Colonic mucosa (tissue), 4 donors: ENCODE measurements around the gene BIRC2. TPM values are rescaled to one million over a fixed set of nuclear protein-coding genes. Genes with fewer than 3 reads are reported as not detected.

ENCODE experiments used
- DNase-seq: peaks from one replicate; pipeline ENCODE4 v3.0.0-alpha.2; 2020
- H3K27ac ChIP-seq: fragments of 200-600 bp; one replicate; pipeline ENCODE4 v1.8.0; 2021
- H3K27me3 ChIP-seq: fragments of 200-600 bp; one replicate; pipeline ENCODE4 v1.8.0; 2021
- H3K36me3 ChIP-seq: fragments of 200-600 bp; one replicate; pipeline ENCODE4 v1.8.0; 2021
- H3K4me1 ChIP-seq: fragments of 200-600 bp; one replicate; pipeline ENCODE4 v1.8.0; 2021; ENCODE audit warnings: mild to moderate bottlenecking
- H3K4me3 ChIP-seq: fragments of 200-600 bp; one replicate; pipeline ENCODE4 v1.8.0; 2021
- H3K9ac ChIP-seq, 2 donors: one replicate each; pipeline ENCODE4 v1.7.0; 2013; ENCODE audit warnings: control low read depth in 2 of 2, low read depth in 2 of 2, low read length in 2 of 2
- H3K9me3 ChIP-seq: fragments of 200-600 bp; one replicate; pipeline ENCODE4 v1.8.0; 2021
- CTCF ChIP-seq: fragments of 200-600 bp; IDR thresholded peaks from one replicate; pipeline ENCODE4 v1.8.0; 2022; ENCODE audit warnings: antibody characterized with exemption, mild to moderate bottlenecking
- intact Hi-C: fragments of 100-400 bp; cut with DNase I; formaldehyde crosslinking; loops from one replicate; pipeline ENCODE4 v1.14.1; 2022
- total RNA-seq, 2 donors: library from RNA; stranded (reverse); fragmentation: NEBNext Ultra II Directional in 1 of 2; extraction: Animal tissue kit (Norgen Biotek cat#: 25700) in 1 of 2; gene quantifications; one replicate each; pipeline ENCODE4 v1.2.1, GENCODE V29; 2021
- donor health status: healthy.
- donor health status: DM: no; HTN: no; CAD: no.
- donor health status: DM: no; HTN: no; CAD: no.

The BIRC2 gene
- total RNA-seq, 2 donors from 2014 or later: 34.1 to 59.5 TPM

DNA sequence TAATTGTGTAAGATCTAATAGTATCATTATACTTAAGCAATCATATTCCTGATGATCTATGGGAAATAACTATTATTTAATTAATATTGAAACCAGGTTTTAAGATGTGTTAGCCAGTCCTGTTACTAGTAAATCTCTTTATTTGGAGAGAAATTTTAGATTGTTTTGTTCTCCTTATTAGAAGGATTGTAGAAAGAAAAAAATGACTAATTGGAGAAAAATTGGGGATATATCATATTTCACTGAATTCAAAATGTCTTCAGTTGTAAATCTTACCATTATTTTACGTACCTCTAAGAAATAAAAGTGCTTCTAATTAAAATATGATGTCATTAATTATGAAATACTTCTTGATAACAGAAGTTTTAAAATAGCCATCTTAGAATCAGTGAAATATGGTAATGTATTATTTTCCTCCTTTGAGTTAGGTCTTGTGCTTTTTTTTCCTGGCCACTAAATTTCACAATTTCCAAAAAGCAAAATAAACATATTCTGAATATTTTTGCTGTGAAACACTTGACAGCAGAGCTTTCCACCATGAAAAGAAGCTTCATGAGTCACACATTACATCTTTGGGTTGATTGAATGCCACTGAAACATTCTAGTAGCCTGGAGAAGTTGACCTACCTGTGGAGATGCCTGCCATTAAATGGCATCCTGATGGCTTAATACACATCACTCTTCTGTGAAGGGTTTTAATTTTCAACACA is 23.3 kb upstream of the BIRC2 start:
- no peaks in the 10 kb centered on the region for H3K27me3 ChIP-seq
- no peak overlapping the region for H3K4me3 ChIP-seq
- intact Hi-C loops: no loop called here
- H3K9ac ChIP-seq: no peak overlapping the region
- H3K36me3 ChIP-seq: no peaks in the 10 kb centered on the region
- no peak for TF ChIP-seq CTCF
- H3K9me3 ChIP-seq: no peaks in the 10 kb centered on the region
- H3K27ac ChIP-seq: no peak overlapping the region
- DNase-seq: no peak
- H3K4me1 ChIP-seq: no peaks in the 10 kb centered on the region

- intact Hi-C loops: no loop called here
- TF ChIP-seq CTCF: no peak
- DNase-seq: no peak
- Histone ChIP-seq H3K9me3 (no peaks in the 10 kb centered on the region), H3K27ac (no peak overlapping the region), H3K36me3 (no peaks in the 10 kb centered on the region), H3K4me3 (no peak overlapping the region), H3K9ac (no peak overlapping the region), H3K4me1 (no peaks in the 10 kb centered on the region), H3K27me3 (no peaks in the 10 kb centered on the region)
Measured at GRCh38 chr11:102325088-102325487, 21.9 kb upstream of the BIRC2 start.

GRCh38 chr11:102328748-102329147 is 18.3 kb upstream of the BIRC2 start:
- Histone ChIP-seq H3K27me3 (no peaks in the 10 kb centered on the region), H3K36me3 (no peaks in the 10 kb centered on the region), H3K27ac (no peak overlapping the region), H3K4me1 (no peaks in the 10 kb centered on the region), H3K9me3 (no peaks in the 10 kb centered on the region), H3K4me3 (no peak overlapping the region), H3K9ac (no peak overlapping the region)
- no peak for TF ChIP-seq CTCF
- intact Hi-C loops: no loop called here
- DNase-seq: no peak

DNA sequence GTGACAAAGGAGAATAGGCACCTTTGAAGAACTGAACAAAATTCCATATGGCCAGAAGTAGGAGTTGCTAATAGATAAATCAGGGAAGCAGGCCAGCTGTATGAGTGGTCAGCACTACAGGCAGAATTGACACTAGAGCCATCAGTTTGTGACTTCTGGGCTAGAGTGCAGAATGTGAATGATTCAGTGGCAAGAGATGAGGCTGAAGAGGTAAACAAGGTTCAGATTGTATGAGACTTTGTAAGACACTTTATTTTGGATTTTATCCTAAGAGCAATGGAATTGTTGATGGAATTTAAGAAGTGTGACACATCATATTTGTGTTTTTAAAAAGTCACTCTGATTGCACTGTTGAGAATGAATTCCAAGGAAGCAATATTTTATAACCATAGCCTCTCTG is 16.8 kb upstream of the BIRC2 start:
- no peaks in the 10 kb centered on the region for H3K27me3 ChIP-seq
- H3K36me3 ChIP-seq: no peaks in the 10 kb centered on the region
- no peak for TF ChIP-seq CTCF
- H3K9ac ChIP-seq: no peak overlapping the region
- intact Hi-C loops: no loop called here
- H3K4me3 ChIP-seq: no peak overlapping the region
- no peaks in the 10 kb centered on the region for H3K4me1 ChIP-seq
- H3K9me3 ChIP-seq: no peaks in the 10 kb centered on the region
- no peak for DNase-seq
- no peak overlapping the region for H3K27ac ChIP-seq

- Histone ChIP-seq H3K27ac (no peak overlapping the region), H3K36me3 (no peaks in the 10 kb centered on the region), H3K9me3 (no peaks in the 10 kb centered on the region), H3K4me1 (no peaks in the 10 kb centered on the region), H3K4me3 (no peak overlapping the region), H3K9ac (no peak overlapping the region), H3K27me3 (no peaks in the 10 kb centered on the region)
- TF ChIP-seq CTCF: no peak
- intact Hi-C loops: no loop called here
- no peak for DNase-seq
Measured at GRCh38 chr11:102331341-102331740, 15.7 kb upstream of the BIRC2 start.
